ENCODE results near the gene GLUD1. TPM values are rescaled to one million over a fixed set of nuclear protein-coding genes. Genes with fewer than 3 reads are reported as not detected.
"Not testable (repeated sequence)": the region's sequence is repeated elsewhere in the genome, so short reads cannot be mapped to it uniquely, and the experiment has no call there.

Gene GLUD1
- total RNA-seq, 1 donor from 2014 or later, result 107 TPM

- DNase-seq (ENCODE audit: low read depth), result no peak
Observed at GRCh38 chr10:87045434-87045938, 49.2 kb downstream of the GLUD1 start.

GRCh38 chr10:87043579-87043978 lies 51.1 kb downstream of the GLUD1 start:
- not testable (repeated sequence) for DNase-seq (ENCODE audit: low read depth)

- peak; percentile 46 for DNase-seq (ENCODE audit: low read depth)
Observed at GRCh38 chr10:87038786-87039185, 55.9 kb downstream of the GLUD1 start.

GRCh38 chr10:87038286-87038717 lies 56.3 kb downstream of the GLUD1 start:
- no peak for DNase-seq (ENCODE audit: low read depth)

GRCh38 chr10:87036623-87037022 lies 58.0 kb downstream of the GLUD1 start:
- no peak for DNase-seq (ENCODE audit: low read depth)

- DNase-seq (ENCODE audit: low read depth), result no peak
Observed at GRCh38 chr10:87030912-87031635, 63.6 kb downstream of the GLUD1 start.

- not testable (repeated sequence) for DNase-seq (ENCODE audit: low read depth)
Observed at GRCh38 chr10:87030419-87030818, 64.2 kb downstream of the GLUD1 start.

GRCh38 chr10:87026747-87027508 lies 67.7 kb downstream of the GLUD1 start:
- DNase-seq (ENCODE audit: low read depth), result peak; percentile 92

GRCh38 chr10:87025285-87025958 lies 69.2 kb downstream of the GLUD1 start:
- DNase-seq (ENCODE audit: low read depth), result not testable (repeated sequence)

DNA sequence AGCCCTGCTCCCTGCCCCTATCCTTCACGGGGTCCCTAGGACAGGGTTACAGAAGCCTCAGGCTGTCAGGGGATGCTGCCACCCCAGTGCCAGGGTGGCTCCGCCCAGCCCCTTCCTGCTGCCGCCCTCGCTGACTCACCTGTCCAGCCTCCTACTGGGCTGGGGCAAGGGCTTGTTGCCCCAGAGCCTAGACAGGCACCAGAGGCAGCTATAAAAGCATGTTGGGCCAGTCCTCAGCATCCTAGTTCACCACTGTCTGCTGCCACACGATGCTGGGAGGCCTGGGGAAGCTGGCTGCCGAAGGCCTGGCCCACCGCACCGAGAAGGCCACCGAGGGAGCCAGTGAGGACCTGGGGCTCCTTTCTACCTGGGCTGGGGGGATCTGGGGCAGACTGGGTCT lies 74.6 kb downstream of the GLUD1 start, which contains the start of gene FAM25A:
Gene FAM25A (plus strand): TSS at position 239 of the 400 bp plus-strand sequence. CDS start 31 bp downstream, at position 270.
- DNase-seq (ENCODE audit: low read depth), result not testable (repeated sequence)

DNA sequence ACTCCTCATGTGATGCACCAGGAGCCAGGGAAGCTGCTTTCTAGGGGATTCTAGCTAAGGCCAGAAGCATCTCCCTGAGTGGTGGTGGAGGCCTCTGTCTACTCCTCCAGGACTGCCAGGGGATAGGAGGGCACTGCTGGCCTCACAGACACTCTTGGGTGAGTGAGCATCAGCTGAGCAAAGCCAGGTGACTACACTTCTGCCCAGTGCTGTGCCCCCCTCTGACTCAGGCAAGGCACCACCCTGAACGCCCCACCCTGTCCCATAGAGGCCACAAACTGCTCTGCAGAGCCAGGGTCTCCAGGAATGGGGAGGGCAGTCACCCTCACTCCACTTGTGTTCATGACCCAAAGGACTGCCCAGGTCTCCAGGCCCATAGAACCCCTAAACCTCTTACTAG lies 75.1 kb downstream of the GLUD1 start:
- not testable (repeated sequence) for DNase-seq (ENCODE audit: low read depth)

GRCh38 chr10:87019066-87019465 lies 75.6 kb downstream of the GLUD1 start:
- DNase-seq (ENCODE audit: low read depth), result peak; percentile 28

GRCh38 chr10:87018127-87018526 lies 76.5 kb downstream of the GLUD1 start:
- not testable (repeated sequence) for DNase-seq (ENCODE audit: low read depth)

- DNase-seq (ENCODE audit: low read depth), result not testable (repeated sequence)
Observed at GRCh38 chr10:87014986-87015716, 79.5 kb downstream of the GLUD1 start.

GRCh38 chr10:87013528-87013927 lies 81.1 kb downstream of the GLUD1 start:
- DNase-seq (ENCODE audit: low read depth), result not testable (repeated sequence)

DNA sequence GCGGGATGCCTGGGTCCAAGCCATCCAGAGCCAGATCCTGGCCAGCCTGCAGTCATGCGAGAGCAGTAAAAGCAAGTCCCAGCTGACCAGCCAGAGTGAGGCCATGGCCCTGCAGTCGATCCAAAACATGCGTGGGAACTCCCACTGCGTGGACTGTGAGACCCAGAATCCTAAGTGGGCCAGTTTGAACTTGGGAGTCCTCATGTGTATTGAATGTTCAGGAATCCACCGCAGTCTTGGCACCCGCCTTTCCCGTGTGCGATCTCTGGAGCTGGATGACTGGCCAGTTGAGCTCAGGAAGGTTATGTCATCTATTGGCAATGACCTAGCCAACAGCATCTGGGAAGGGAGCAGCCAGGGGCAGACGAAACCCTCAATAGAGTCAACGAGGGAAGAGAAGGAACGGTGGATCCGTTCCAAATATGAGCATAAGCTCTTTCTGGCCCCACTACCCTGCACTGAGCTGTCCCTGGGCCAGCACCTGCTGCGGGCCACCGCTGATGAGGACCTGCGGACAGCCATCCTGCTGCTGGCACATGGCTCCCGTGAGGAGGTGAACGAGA lies 85.4 kb downstream of the GLUD1 start:
- not testable (repeated sequence) for DNase-seq (ENCODE audit: low read depth)

DNA sequence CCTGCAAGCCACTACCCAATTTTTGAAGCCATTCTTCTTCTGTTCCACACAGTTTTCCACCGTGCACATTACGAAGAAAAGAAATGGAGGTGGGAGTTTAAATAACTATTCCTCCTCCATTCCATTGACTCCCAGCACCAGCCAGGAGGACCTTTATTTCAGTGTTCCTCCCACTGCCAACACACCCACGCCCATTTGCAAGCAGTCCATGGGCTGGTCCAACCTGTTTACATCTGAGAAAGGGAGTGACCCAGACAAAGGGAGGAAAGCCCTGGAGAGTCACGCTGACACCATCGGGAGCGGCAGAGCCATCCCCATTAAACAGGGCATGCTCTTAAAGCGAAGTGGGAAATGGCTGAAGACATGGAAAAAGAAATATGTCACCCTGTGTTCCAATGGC lies 86.3 kb downstream of the GLUD1 start:
- DNase-seq (ENCODE audit: low read depth), result not testable (repeated sequence)

DNA sequence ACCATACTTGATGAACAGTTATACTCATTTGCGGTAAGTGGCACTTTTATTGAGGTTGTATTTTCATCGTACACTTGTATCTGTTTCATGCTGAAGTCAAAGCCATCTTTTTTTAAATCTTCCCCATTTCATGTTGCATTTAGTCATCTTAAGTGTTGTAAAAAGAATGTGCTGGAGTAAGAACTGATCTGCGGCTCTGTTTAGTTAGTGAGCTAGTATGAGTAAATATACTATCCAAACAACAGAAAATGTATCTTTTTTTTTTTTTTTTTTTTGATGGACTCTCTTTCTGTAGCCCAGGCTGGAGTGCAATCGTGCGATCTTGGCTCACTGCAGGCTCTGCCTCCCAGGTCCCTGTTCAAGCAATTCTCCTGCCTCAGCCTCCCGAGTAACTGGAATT lies 87.0 kb downstream of the GLUD1 start:
- not testable (repeated sequence) for DNase-seq (ENCODE audit: low read depth)

- not testable (repeated sequence) for DNase-seq (ENCODE audit: low read depth)
Observed at GRCh38 chr10:87007124-87007523, 87.5 kb downstream of the GLUD1 start.

DNA sequence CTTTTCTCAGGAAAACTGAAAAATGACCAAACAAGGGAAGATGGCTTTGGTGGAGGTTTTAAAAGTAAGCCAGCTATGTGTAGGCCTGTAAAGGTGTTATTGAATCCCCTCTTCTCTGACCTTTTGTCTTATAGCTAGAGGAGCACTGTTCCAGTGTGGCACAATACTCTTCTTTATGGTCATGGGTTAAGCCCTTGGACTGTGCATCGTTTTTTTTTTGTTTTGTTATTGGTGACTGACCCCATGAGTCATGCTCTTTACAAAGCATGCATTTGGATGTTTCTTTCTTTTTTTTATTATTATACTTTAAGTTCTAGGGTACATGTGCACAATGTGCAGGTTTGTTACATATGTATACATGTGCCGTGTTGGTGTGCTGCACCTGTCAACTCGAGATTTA lies 94.2 kb downstream of the GLUD1 start:
- DNase-seq (ENCODE audit: low read depth), result no peak

Data from myocyte (in vitro differentiated cells).